Activated CD8-positive, alpha-beta memory T cell treated with anti-CD3 and anti-CD28 coated beads for 36 hours (primary cell): ENCODE measurements around the gene RBM19. TPM values are rescaled to one million over a fixed set of nuclear protein-coding genes. Genes with fewer than 3 reads are reported as not detected.
"Not testable (repeated sequence)": the region's sequence is repeated elsewhere in the genome, so short reads cannot be mapped to it uniquely, and the experiment has no call there.

Source experiments
- CTCF ChIA-PET: fragments of 350-600 bp; sonication (Branson Sonifier 250); formaldehyde crosslinking; loops from one replicate; lab custom pipeline; 2021; ENCODE audit warnings: antibody characterized with exemption; lab: Charles Lee
- POLR2A ChIA-PET: fragments of 350-600 bp; sonication (Branson Sonifier 250); formaldehyde crosslinking; loops from one replicate; lab custom pipeline; 2021; ENCODE audit warnings: antibody characterized with exemption; lab: Charles Lee
- total RNA-seq, 2 experiments: library from RNA; stranded (reverse); gene quantifications; one replicate each; pipeline ENCODE4 v1.2.3, GENCODE V29; 2021

Gene RBM19, protein sequence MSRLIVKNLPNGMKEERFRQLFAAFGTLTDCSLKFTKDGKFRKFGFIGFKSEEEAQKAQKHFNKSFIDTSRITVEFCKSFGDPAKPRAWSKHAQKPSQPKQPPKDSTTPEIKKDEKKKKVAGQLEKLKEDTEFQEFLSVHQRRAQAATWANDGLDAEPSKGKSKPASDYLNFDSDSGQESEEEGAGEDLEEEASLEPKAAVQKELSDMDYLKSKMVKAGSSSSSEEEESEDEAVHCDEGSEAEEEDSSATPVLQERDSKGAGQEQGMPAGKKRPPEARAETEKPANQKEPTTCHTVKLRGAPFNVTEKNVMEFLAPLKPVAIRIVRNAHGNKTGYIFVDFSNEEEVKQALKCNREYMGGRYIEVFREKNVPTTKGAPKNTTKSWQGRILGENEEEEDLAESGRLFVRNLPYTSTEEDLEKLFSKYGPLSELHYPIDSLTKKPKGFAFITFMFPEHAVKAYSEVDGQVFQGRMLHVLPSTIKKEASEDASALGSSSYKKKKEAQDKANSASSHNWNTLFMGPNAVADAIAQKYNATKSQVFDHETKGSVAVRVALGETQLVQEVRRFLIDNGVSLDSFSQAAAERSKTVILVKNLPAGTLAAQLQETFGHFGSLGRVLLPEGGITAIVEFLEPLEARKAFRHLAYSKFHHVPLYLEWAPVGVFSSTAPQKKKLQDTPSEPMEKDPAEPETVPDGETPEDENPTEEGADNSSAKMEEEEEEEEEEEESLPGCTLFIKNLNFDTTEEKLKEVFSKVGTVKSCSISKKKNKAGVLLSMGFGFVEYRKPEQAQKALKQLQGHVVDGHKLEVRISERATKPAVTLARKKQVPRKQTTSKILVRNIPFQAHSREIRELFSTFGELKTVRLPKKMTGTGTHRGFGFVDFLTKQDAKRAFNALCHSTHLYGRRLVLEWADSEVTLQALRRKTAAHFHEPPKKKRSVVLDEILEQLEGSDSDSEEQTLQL
- 100 to 1,000 TPM in 1 of 2 experiments, 10 to 100 TPM in 1; 98.0 to 103 TPM for total RNA-seq

DNA sequence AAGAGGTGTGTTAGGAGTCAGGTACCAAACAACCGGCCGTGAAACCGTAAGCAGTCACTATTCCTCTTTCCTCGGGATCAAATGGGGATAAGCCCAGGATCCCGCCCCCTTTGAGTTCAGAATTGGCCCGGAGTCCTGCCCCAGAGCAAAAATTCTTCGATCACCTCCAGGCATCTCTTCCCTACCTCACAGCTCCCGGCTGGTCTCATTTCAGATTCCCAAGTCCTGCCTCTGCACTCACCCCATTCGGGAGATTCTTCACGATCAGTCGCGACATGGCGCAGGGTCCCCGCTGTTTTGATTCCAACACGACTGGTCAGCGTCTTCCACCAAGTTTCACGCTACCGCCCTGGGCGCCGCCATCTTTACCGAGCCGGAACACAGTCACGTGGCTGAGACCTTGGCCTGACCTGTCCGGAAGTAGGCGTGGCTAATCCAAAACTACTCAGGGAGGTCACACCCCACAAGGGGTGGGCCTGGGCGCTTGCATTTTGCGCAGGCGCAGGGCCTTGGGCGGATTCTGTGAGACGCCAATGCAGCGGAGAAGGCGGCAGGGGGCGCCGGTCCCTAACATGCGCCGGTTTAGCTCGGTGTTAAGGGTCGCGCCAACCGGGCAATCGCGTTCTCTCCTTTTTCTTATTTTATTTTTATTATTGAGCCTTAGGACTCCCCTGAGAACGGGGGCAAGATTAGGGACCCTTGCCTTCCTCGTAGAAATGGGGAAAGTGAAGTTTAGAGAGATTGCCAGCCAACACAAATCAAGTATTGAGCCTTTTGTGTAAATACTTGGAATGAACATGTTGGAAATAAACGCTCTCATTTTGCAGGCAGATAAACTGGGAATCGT, at the start of gene RBM19:
Gene RBM19 (minus strand): TSS at position 375 of the 847 bp plus-strand sequence. CDS start 98 bp downstream, at position 277.
- POLR2A ChIA-PET, result interaction anchor here (0.6 kb wide), 1 partner anchor 28 kb away, joined by 5 read pairs; no protein-coding TSS in a partner anchor
- CTCF ChIA-PET, result interaction anchor here (1.1 to 1.7 kb wide), 2 partner anchors 9 to 542 kb away, joined by 4 to 6 read pairs; no protein-coding TSS in a partner anchor

DNA sequence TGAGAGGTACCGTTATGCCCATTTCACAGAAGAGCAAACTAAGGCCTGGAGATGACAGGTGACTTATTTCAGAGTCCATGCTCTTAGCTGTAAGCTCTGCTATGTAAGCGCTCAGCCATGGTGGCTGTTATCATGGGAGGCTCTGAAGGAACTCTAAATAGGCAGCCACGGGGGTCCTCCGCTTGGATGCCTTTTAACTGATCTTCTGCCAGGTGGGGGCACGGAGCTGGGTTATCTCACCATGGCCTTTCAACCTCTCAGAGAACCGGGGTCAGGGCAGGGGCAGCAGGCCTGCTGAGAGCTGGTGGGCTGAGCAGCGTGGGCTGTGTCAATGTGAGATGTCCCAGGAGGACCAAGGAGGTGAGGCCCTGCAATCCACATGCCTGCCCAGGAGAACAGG, 49.7 kb upstream of the RBM19 start:
- ChIA-PET POLR2A (no interaction called here), CTCF (no interaction called here)

DNA sequence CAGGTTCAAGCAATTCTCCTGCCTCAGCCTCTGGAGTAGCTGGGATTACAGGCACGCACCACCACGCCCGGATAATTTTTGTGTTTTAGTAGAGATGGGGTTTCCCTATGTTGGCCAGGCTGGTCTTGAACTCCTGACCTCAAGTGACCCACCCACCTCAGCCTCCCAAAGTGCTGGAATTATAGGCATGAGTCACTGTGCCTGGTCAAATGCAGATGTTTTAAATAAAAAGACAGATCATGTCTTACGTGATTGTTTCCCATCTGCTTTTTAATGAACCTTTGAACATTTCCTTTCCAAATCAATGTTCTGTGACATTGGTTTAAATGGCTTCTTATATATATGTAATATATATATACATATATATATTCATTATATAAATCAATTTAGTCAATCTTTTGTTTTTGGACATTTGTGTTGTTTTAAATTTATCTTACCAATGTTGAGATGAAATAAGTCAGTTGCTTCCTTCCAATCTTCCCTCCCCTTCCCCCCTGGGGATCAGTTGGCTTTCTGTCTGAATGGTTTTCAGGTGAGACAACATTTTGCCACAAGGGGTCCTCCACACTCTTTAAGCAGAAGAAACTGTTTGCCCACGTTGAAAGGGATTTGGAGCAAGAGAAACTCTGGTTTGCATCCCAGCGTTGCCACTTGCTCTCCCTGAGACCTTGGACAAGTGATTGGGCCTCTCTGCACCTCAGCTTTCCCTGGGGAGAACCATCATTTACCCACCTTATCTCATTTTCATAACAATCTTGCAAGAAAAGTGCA, 47.6 kb upstream of the RBM19 start:
- POLR2A ChIA-PET, result no interaction called here
- CTCF ChIA-PET, result interaction anchor here (0.7 kb wide), 1 partner anchor 152 kb away, joined by 3 read pairs; no protein-coding TSS in a partner anchor

DNA sequence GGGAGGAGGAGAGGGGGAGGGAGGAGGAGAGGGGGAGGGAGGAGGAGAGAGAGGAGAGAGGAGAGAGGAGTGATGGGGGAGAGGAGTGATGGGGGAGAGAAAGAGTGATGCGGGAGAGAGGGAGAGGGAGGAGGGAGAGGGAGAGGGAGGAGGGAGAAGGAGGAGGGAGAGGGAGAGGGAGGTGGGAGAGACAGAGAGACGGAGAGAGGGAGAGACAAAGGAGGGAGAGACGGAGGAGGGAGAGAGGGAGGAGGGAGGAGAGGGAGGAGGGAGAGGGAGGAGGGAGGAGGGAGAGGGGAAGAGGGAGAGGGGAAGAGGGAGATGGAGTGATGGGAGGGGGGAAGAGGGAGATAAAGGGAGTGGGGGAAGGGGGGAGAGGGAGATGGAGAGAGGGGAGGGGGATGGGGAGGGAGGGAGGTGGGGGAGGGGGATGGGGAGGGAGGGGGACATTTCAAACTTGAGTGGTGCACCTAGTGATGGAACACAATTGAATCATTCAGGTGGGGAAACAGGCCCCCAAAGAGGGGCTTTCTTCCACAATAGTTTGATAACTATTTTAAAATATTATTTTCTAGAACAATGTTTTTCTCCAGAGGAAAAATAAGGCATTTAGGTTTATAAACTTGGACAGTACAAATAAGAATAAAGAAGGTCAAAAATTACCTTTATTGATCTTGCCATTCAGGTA, 46.8 kb upstream of the RBM19 start:
- POLR2A ChIA-PET, result no interaction called here

DNA sequence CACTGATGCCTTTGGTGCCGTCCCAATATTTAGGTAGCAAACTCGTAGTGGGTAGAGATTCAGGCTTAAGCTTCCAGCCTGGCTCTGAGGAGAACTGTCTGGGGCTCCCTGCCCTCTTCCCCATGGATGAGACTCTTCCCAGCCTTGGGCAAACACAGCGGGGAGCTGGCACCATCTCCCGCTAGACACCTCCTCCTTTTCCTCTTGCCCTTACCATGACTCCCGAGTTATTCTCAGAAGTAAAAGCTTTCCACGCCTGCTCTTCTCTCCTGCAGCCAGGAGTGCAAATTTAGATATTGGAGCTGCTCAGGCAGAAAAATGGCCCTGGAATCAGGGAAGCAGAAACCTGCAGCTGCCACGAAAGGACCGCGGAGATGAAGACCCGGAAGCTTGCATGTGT, 45.6 kb upstream of the RBM19 start:
- CTCF ChIA-PET, result interaction anchor here (0.7 kb wide), 1 partner anchor 161 kb away, joined by 3 read pairs; no protein-coding TSS in a partner anchor
- POLR2A ChIA-PET, result no interaction called here

More for the DNA sequence above, 46.8 kb upstream of the RBM19 start:
- CTCF ChIA-PET, result interaction anchor here (0.7 kb wide), 1 partner anchor 153 kb away, joined by 3 read pairs; no protein-coding TSS in a partner anchor

DNA sequence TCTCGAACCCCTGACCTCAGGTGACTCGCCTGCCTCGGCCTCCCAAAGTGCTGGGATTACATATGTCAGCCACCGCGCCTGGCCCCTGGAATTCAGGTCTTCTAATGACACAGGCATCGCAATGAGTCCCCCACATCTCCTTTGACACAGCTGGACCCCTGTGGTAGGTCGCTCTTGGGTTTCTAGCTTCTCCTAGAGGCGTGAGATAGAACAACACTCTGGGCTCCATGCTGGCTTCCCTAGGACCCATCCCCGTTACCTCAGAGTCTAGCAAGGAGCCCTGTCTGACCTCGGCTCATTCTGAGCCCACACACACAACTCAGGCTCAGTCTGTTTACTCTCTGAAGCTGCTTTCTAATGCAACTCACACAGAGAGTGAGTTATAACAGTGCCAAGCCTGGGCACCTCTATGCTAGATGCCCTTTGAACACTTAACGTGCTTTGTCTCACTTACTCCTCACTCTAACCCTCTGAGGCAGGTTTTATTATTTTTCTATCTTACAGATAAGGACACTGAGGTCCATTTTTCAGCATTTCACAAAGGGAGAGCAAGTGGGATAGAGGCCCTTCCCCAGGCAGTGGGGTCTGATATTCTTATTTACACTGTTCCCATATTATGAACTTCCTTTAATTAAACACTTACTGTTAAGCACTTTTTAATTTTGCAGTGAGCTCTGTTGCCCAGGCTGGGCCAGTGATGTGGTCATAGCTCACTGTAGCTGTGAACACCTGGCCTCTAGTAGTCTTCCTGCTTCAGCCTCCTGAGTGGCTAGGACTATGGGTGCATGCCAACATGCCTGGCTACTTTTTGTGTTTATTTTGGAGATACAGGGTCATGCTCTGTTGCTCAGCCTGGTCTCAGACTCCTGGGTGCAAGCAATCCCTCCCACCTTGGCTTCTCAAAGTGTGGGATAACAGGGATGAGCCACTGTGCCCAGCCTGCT, 40.6 kb upstream of the RBM19 start:
- CTCF ChIA-PET, result no interaction called here
- POLR2A ChIA-PET, result no interaction called here

DNA sequence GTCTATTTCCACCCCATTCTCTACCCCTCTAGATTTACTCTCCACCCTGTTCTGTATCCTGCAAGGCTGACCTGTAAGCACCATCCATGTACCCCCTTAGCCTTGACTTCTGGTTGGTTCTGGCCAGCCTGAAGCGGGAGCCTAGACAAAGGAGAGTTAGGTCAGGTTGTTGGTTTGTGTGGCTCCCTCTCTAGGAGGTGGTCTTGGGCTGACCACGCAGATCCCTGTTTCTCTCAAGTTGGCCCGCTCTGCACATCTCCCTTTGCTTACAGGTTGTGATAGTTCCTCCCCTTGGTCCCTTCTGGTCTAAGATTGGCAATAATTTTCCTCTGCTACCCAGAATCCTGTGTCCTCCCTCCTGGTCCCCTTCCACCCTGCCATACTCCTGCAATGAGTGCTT, 38.3 kb upstream of the RBM19 start:
- POLR2A ChIA-PET, result no interaction called here
- CTCF ChIA-PET, result no interaction called here

DNA sequence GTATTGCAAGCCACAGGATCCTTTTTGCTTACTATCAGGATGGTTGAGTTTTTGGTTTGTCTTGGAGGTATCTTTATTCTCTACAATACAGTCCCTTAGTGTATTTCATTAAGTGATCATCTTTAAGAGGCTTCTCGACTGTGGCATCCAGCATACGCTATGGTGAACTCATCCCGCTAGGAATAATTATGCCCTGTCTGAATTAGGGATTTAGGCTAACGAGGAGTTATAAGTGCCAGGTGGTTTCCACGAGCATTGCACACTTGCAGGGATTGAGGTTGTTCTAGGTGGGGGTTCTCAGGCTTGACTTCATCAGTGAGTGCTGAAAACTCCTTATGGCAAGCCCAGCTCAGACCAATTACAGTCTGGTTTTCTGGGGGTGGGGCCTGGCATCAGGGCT, 37.2 kb upstream of the RBM19 start:
- ChIA-PET CTCF (no interaction called here), POLR2A (no interaction called here)

DNA sequence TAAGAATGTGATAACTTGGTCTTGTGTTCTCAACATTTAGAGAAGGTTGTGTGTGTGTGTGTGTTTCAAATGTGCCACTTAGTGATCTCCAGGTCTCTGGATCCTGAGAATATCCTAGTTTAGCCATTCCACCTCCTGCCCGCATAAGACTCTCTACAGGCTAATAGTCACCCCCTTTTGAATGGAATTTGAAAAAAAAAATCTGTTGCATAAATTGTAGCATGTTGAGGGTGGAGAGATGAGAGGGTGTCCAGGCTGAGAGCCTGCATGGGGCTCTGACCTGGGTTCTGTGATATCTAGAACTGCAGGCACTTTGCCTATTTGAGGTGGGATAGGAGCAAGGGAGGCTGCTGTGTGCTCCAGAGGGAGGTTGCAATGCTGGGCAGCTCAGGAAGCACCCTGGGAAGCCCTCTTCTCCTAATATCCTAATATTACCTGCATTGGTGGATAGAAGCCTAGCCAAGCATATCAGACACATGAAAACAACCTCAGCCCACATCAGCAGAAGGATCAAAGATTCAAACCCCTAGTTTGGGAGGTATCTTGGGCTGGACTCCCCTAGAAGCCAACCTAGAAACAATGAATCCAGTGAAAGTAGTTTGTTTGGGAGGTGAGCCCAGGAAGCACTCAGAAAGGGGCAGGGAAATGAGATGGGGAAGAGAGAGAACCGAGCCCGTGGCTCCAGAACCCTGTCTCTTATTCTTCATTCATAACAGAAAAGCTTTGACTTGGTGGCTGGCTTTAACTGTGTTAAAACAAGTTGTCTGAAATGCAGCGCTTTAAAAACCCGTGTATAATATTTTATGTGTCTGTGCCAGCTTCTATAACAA, 35.6 kb upstream of the RBM19 start:
- CTCF ChIA-PET, result no interaction called here
- POLR2A ChIA-PET, result no interaction called here

DNA sequence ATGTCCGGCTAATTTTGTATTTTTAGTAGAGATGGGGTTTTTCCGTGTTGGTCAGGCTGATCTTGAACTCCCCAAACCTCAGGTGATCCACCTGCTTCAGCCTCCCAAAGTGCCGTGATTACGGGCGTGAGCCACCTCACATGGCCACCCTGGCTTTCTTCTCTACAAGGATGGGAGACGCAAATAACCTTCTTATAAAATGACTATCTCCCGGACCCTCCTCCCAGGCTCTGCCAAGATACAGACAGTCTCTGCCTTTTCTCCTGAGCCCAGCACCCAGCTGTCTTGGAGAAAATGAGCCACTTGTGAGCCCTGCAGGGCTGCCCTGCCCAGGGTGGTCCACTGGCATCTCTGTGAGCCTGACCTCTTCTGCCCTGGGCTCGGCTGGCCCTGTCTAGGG, 34.7 kb upstream of the RBM19 start:
- POLR2A ChIA-PET, result no interaction called here
- CTCF ChIA-PET, result no interaction called here

DNA sequence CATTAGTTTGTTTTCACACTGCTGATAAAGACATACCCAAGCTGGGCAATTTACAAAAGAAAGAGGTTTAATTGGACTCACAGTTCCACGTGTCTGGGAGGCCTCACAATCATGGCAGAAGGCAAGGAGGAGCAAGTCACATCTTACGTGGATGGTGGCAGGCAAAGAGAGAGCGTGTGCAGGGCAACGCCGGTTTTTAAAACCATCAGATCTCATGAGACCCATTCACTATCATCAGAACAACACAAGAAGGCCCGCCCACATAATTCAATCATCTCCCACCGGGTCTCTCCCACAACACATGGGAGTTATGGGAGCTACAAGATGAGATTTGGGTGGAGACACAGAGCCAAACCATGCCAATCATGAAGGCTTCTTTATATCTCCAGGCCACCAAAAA, 34.1 kb upstream of the RBM19 start:
- POLR2A ChIA-PET, CTCF ChIA-PET: not testable (repeated sequence)

DNA sequence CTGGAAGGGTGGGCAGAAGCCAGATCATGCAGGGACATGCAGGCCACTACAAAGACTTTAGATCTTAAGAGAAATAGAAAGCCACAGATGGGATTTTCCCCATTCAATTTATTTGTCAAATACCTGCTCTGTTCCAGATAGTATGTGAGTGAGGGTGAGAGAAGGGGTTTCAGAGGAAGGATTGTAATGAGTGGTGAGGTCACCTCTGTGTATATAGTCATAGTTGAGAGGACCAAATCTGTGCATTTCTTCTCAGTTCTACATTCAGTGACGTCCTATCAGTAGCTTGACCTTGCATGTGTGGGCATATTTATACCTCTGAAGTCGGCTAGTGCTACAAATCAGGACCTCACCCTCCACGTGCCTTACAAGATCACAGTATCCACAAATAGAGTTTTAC, 31.2 kb upstream of the RBM19 start:
- ChIA-PET POLR2A (no interaction called here), CTCF (no interaction called here)

DNA sequence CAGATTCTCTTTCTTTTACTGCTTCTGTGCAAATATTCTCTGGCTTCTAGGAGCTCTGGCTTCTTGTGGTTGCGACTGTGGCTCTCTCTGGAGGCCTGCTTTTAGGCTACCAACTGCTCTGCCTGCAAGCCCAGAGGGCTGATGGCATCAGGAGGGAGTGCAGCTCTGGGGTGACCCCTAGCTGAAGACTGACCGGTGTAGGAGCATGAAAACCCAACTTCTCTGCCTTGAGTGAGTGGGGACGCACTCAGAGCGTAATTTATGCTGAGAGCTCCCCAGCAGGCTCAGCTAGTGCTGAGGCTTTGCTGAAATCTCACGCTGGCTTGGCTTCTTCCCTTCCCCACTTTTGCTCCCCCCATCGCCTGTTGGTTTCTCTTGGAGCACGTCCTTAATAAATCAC, 29.9 kb upstream of the RBM19 start:
- POLR2A ChIA-PET, result no interaction called here
- CTCF ChIA-PET, result interaction anchor here (1.0 kb wide), 1 partner anchor 16 kb away, joined by 3 read pairs; no protein-coding TSS in a partner anchor

DNA sequence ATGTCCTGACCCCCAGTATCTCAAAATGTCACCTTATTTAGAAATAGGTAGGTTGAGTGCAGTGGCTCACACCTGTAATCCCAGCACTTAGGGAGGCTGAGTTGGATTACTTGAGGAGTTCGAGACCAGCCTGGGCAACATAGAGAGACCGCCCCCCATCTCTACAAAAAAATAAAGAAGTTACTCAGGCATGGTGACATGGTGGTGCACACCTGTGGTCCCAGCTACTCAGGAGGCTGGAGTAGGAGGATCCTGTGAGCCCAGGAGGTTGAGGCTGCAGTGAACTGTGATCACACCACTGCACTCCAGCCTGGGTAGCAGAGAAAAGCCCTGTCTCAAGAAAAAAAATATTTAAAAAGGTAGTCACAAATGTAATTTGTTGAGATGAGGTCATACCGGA, 27.9 kb upstream of the RBM19 start:
- ChIA-PET POLR2A (no interaction called here), CTCF (no interaction called here)

DNA sequence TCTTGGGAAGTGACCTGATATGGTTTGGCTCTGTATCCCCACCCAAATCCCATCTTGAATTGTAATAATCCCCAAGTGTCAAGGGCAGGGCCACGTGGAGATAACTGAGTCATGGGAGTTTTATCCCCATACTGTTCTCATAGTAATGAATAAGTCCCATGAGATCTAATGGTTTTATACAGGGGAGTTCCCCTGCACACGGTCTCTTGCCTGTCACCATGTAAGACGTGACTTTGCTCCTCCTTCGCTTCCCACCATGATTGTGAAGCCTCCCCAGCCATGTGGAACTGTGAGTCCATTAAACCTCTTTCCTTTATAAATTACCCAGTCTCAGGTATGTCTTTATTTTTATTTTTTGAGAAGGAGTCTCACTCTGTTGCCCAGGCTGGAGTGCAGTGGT, 26.6 kb upstream of the RBM19 start:
- CTCF ChIA-PET, POLR2A ChIA-PET: not testable (repeated sequence)
